Mucosa of rectum (tissue), 2 donors: ENCODE measurements around the gene PRR23B.
"Not testable (repeated sequence)": the region's sequence is repeated elsewhere in the genome, so short reads cannot be mapped to it uniquely, and the experiment has no call there.

Experiments used
- H3K27ac ChIP-seq, 2 donors: one replicate each; pipeline ENCODE4 v1.7.0; 2013; ENCODE audit warnings: inconsistent platforms in 2 of 2, low read depth in 2 of 2, low read length in 2 of 2
- H3K27me3 ChIP-seq, 2 donors: one replicate each; pipeline ENCODE4 v1.7.0; 2013; ENCODE audit warnings: low read length in 2 of 2; ENCODE audit not compliant: control insufficient read depth in 2 of 2, insufficient read depth in 2 of 2
- H3K36me3 ChIP-seq, 2 donors: one replicate each; pipeline ENCODE4 v1.7.0; 2013; ENCODE audit warnings: low read length in 2 of 2; ENCODE audit not compliant: control insufficient read depth in 2 of 2, insufficient read depth in 2 of 2
- H3K4me1 ChIP-seq, 2 donors: one replicate each; pipeline ENCODE4 v1.7.0; 2013; ENCODE audit warnings: low read length in 2 of 2, mild to moderate bottlenecking in 1 of 2; ENCODE audit not compliant: control insufficient read depth in 2 of 2, insufficient read depth in 2 of 2
- H3K4me3 ChIP-seq, 2 donors: one replicate each; pipeline ENCODE4 v1.7.0; 2013; ENCODE audit warnings: low read length in 2 of 2
- H3K9ac ChIP-seq, 2 donors: one replicate each; pipeline ENCODE4 v1.7.0; 2013; ENCODE audit warnings: low read length in 2 of 2, low read depth in 1 of 2, mild to moderate bottlenecking in 1 of 2
- H3K9me3 ChIP-seq, 2 donors: one replicate each; pipeline ENCODE4 v1.7.0; 2013; ENCODE audit warnings: low read length in 2 of 2; ENCODE audit not compliant: control insufficient read depth in 2 of 2
- donor health status: healthy.
- donor health status: Normal muscosa, but diverticular disease.

Gene PRR23B

DNA sequence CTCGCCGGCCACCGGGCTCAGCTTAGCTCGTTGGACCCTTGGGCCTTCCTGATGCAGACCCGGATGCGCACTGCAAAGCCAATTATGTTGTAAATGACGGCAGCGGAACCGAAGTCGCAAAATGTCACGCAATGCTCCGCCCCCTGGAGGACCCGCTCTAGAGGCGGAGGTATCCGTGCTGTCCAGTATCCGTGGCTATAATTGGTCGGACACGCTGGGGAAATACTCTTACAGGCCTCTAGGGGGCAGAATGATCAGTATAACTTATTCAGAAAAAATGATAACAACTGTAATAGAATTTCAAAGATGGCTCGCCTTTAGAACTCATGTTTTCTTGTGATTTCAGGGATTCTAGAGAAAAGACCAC lies at the start of gene PRR23B:
TSS of gene PRR23B (minus strand) at position 59 of the 367 bp plus-strand sequence. CDS start 265 bp downstream, outside the sequence.
- Histone ChIP-seq H3K9ac (no peak within 1 kb of the TSS), H3K9me3 (no peaks in the 10 kb centered on the region), H3K4me1 (no peaks in the 10 kb centered on the region), H3K36me3 (no peaks in the 10 kb centered on the region), H3K27ac (no peak within 1 kb of the TSS), H3K27me3 (no peaks in the 10 kb centered on the region), H3K4me3 (no peak within 1 kb of the TSS)

DNA sequence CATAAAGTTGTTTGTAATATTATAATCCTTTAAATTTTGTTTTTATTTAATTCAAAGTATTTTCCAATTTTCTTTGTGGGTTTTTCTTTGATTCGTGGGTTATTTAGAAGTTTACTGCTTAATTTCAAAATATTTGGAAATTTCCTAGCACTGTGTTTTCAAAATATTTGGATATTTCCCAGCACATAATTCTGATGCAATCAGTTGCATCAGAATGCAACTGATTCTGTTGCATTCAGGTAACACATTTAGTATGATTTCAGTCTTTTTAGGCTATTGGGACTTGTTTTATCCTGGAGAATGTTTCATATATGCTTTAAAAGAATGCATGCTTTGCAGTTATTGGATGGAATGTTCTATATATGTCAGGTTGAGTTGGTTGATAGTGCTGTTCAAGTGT lies 42.2 kb upstream of the PRR23B start:
- H3K9ac ChIP-seq: no peak overlapping the region
- H3K4me1 ChIP-seq: no peaks in the 10 kb centered on the region
- H3K9me3 ChIP-seq: no peaks in the 10 kb centered on the region
- H3K4me3 ChIP-seq: no peak overlapping the region
- no peak overlapping the region for H3K27ac ChIP-seq
- H3K27me3 ChIP-seq: no peaks in the 10 kb centered on the region
- H3K36me3 ChIP-seq: no peaks in the 10 kb centered on the region

DNA sequence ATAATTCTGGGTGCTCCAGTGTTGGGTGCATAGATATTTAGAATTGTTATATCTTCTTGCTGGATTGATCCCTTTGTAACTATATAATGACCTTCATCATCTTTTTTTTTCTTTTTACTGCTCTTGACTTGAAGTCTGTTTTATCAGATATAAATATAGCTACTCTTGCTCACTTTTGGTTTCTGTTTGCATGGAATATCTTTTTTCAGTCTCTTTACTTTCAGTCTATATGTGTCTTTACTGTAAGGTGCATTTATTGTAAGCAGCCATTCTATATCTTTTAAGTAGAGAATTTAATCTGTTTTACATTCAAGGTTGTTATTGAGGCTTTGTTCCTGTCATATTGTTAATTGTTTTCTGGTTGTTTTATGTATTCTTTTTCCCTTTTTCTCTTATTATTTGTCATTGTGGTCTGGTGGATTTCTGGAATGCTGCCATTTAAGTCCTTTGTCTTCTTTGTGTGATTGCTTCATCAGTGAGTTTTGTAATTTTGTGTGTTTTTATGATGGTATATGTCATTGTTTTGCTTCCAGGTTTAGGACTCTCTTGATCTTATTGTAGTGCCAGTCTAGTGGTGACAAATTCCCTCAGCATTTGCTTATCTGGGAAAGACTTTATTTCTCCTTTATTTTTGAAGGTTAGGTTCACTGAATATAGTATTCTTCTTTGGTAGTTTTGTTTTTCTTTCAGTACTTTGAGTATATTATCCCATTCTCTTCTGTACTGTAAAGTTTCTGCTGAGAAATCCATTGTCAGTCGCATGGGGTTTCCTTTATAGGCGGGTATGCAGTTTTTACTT lies 32.3 kb upstream of the PRR23B start:
- Histone ChIP-seq H3K27me3 (no peaks in the 10 kb centered on the region), H3K4me1 (no peaks in the 10 kb centered on the region), H3K27ac (no peak overlapping the region), H3K9me3 (peaks cover 0 to 2% of the 10 kb centered on the region in 2 donors), H3K36me3 (no peaks in the 10 kb centered on the region), H3K4me3 (no peak overlapping the region), H3K9ac (no peak overlapping the region)

DNA sequence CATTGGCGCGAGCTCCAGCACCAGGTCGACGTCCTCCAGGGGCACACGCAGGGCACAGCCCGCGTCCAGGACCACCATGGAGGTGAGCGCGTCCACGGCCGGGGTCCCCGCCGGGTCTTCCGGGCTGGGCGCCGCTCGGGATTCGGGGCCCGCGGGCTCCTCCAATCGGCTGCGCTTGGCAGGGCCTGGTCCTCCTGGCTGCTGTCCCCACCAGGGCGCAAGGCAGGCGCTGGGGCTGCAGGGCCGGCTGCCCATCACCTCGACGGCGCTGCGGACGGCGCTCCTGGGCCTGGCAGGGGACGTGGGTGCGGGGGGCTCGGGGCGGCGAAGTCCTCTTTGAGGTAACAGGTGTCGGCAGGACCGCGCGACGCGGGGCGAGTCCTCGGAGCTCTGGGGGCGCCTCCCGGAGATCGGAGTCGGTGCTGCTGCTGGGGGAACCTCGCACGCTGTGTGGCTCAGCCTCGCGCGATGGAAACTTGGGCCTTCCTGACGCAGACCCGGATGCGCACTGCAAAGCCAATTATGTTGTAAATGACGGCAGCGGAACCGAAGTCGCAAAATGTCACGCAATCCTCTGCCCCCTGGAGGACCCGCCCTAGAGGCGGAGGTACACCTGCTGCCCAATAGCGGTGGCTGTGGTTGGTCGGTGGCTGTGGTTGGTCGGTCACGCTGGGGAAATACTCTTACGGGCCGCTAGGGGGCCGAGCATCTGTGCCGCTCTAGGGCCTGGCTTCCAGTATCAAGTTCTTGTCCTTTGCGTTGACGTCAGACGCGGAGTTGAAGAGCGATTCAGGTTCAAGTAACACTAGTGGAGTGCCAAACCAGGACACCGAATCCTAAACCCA lies 23.9 kb upstream of the PRR23B start, which contains the start of gene PRR23C:
TSS of gene PRR23C (minus strand) at position 527 of the 845 bp plus-strand sequence. CDS start at position 255, 272 bp downstream.
- no peak within 1 kb of the TSS for H3K4me3 ChIP-seq
- no peaks in the 10 kb centered on the region for H3K27me3 ChIP-seq
- H3K27ac ChIP-seq: no peak within 1 kb of the TSS
- no peaks in the 10 kb centered on the region for H3K36me3 ChIP-seq
- H3K9me3 ChIP-seq: peaks cover 0 to 2% of the 10 kb centered on the region in 2 donors
- no peak within 1 kb of the TSS for H3K9ac ChIP-seq
- no peaks in the 10 kb centered on the region for H3K4me1 ChIP-seq

DNA sequence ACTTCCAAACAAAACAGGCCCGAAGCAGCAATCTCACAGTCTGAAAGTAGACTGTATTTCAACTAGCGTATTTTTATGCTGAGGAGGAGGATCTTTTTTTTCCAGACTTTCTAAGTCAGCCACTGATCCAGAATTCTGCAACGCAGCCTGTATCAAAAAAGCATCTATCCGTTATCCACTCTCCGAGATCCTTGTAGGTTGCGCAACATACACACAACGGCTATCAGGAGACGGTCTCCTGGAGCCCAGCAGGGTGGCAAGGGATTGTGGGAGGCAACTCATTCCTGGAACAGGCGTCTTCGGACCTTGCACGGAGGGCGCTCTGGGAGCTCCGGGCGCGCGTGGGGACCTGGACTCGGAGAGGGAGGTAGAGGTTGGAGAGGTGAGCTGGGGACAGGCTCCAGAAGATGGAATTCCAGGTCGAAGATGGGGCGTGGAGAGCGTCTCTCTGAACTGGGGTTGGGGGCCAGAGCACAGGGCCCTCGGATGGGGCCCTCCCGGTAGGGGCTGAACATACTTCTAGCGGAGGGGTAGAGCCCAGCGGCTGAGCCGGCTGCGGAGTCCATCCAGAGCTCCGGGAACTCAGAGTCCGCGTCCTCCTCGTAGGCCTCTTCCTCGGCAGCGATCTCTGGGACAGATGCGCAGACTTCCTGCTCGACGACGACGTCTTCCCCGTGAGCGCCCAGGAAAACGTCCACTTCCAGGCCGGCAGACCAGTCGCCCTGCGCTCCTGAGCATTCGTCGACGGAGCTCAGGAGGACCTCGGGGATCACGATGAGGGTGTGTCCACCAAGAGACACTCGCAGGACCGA lies 23.0 kb upstream of the PRR23B start:
- H3K4me1 ChIP-seq: no peaks in the 10 kb centered on the region
- H3K9me3 ChIP-seq: peaks cover 0 to 2% of the 10 kb centered on the region in 2 donors
- no peak overlapping the region for H3K4me3 ChIP-seq
- H3K36me3 ChIP-seq: no peaks in the 10 kb centered on the region
- no peaks in the 10 kb centered on the region for H3K27me3 ChIP-seq
- no peak overlapping the region for H3K9ac ChIP-seq
- H3K27ac ChIP-seq: no peak overlapping the region

DNA sequence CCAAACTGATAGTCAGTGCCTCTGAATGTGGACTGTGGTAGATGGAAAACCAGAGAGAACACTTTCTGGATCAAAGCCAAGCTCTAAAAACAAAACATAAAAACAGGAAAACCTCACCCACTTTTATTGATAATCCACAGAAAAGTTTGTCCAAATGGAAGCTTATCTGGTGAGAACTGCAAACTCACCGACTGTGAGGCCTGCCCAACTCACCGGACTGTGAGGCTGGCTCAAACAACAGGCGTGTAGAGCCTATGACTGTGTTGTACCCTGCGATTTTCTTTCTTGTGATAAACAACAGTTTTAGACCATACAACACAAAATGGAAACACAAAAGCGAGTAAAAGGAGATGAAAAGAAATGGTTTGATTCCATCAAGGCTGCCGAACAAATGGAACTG lies 16.8 kb upstream of the PRR23B start:
- no peak overlapping the region for H3K4me3 ChIP-seq
- H3K36me3 ChIP-seq: no peaks in the 10 kb centered on the region
- peaks cover 2 to 10% of the 10 kb centered on the region in 2 donors for H3K4me1 ChIP-seq
- no peaks in the 10 kb centered on the region for H3K27me3 ChIP-seq
- H3K27ac ChIP-seq: no peak overlapping the region
- H3K9me3 ChIP-seq: no peaks in the 10 kb centered on the region
- no peak overlapping the region for H3K9ac ChIP-seq

DNA sequence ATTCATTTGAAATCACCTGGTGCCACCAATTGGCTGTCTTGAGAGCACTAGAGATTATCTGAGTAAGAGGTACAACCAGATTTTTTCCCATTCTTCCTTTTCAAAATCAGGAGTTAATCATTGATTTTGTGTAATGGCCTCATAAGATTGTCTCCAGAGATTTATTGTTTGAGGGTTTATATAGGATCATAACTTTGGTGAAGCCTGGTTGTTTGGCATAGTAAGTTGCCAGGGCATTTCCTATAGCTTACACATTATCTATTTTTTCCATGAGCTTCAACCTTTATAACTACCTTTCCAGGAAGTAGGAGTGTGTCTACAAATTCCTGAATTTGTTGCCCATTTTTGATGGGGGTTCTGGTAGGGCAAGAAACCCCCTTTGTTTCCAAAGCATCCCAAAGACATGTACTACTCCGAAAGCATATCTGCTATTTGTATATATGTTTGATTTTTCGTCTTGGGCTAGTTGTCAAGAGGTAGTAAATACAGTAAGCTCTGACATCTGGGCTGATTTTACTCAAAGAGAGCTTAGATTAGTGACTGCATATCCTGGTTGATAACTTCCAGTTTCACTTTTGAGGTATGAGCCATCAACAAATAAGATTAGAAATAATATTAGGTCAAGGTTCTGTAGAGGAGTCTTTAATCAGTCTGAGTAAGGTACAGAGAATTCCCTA lies 11.7 kb upstream of the PRR23B start:
- Histone ChIP-seq H3K9ac (no peak overlapping the region), H3K4me3 (peak overlapping the region in 1 of 2 donors; percentile 20), H3K27ac (peak overlapping the region; percentile 83 to 88), H3K27me3 (no peaks in the 10 kb centered on the region), H3K9me3 (no peaks in the 10 kb centered on the region), H3K4me1 (peaks cover 0 to 6% of the 10 kb centered on the region in 2 donors), H3K36me3 (no peaks in the 10 kb centered on the region)

DNA sequence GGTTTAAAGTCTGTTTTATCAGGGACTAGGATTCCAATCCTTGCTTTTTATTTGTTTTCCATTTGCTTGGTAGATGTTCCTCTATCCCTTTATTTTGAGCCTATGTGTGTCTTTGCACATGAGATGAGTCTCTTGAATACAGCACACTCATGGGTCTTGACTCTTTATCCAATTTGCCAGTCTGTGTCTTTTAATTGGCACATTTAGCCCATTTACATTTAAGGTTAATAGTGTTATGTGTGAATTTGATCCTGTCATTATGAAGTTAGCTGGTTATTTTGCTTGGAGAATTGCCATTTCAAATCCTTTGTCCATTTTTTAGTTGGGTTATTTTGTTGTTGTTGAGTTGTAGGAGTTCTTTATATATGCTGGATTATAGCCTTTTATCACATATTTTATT lies 9.8 kb upstream of the PRR23B start:
- H3K4me3 ChIP-seq, H3K27ac ChIP-seq, H3K9me3 ChIP-seq, H3K27me3 ChIP-seq, H3K9ac ChIP-seq, H3K4me1 ChIP-seq, H3K36me3 ChIP-seq: not testable (repeated sequence)

DNA sequence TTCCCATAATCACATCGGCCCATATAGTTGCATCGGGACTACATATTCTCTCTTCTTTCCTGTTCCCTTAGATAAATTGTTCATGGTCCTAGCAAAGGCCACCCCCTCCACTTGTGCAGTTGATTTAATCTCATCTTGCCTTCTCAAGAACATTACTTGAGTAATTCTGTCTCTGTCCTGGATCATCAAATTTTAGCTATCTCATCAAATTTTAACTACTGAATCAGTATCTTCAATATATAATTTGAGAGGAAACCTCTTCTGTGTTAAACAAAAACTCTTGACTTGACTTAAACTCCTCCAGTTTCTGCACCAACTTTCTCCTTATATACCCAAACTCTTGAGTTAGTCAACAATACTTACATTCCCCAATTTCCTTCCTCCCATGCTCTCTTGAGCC lies 4.2 kb upstream of the PRR23B start:
- no peak overlapping the region for H3K9ac ChIP-seq
- no peaks in the 10 kb centered on the region for H3K27me3 ChIP-seq
- H3K4me1 ChIP-seq: no peaks in the 10 kb centered on the region
- H3K36me3 ChIP-seq: no peaks in the 10 kb centered on the region
- H3K4me3 ChIP-seq: no peak overlapping the region
- H3K27ac ChIP-seq: no peak overlapping the region
- H3K9me3 ChIP-seq: no peaks in the 10 kb centered on the region
